Osteoblast (primary cell): ENCODE results near the gene REPS2. TPM values are rescaled to one million over a fixed set of nuclear protein-coding genes. Genes with fewer than 3 reads are reported as not detected.

Experiments used
- DNase-seq: peaks from one replicate; pipeline ENCODE4 v3.0.0; 2011; ENCODE audit warnings: low spot score, mixed read lengths; ENCODE audit not compliant: insufficient read length; ENCODE audit errors: missing footprints
- H2AFZ ChIP-seq: 2 replicates; pipeline ENCODE4 v1.6.0; 2011; ENCODE audit warnings: mild to moderate bottlenecking, low read length
- H3K27ac ChIP-seq: 2 replicates; pipeline ENCODE4 v1.5.1; 2011; ENCODE audit warnings: mild to moderate bottlenecking, low read depth, low read length, moderate library complexity
- H3K27me3 ChIP-seq: 2 replicates; pipeline ENCODE4 v1.6.0; 2012; ENCODE audit warnings: mild to moderate bottlenecking, control low read depth, inconsistent platforms, low read length, moderate library complexity; ENCODE audit not compliant: insufficient read depth
- H3K36me3 ChIP-seq: 2 replicates; pipeline ENCODE4 v1.5.1; 2011; ENCODE audit warnings: mild to moderate bottlenecking, low read length, control low read depth, moderate library complexity; ENCODE audit not compliant: insufficient read depth
- H3K4me1 ChIP-seq: 2 replicates; pipeline ENCODE4 v1.5.1; 2011; ENCODE audit warnings: mild to moderate bottlenecking, low read length, control low read depth, moderate library complexity; ENCODE audit not compliant: insufficient read depth
- H3K4me2 ChIP-seq: 2 replicates; pipeline ENCODE4 v1.6.0; 2011; ENCODE audit warnings: mild to moderate bottlenecking, low read length; ENCODE audit not compliant: insufficient read depth
- H3K4me3 ChIP-seq: fragments of 200-600 bp; sonication (generic); 3 replicates; pipeline ENCODE4 v1.5.1; 2012; ENCODE audit warnings: mild to moderate bottlenecking, low read length, inconsistent platforms; ENCODE audit not compliant: insufficient read depth
- H3K79me2 ChIP-seq: 2 replicates; pipeline ENCODE4 v1.6.0; 2012; ENCODE audit warnings: mild to moderate bottlenecking, low read length, control low read depth, inconsistent platforms; ENCODE audit not compliant: insufficient read depth
- H3K9me3 ChIP-seq: 2 replicates; pipeline ENCODE4 v1.5.1; 2011; ENCODE audit warnings: low read depth, low read length, control low read depth
- H4K20me1 ChIP-seq: 2 replicates; pipeline ENCODE4 v1.6.0; 2012; ENCODE audit warnings: mild to moderate bottlenecking, low read length, control low read depth; ENCODE audit not compliant: insufficient read depth
- CTCF ChIP-seq: IDR thresholded peaks from 2 replicates; pipeline ENCODE4 v1.5.1; 2011; ENCODE audit warnings: mild to moderate bottlenecking, low read depth, low read length, moderate library complexity; ENCODE audit errors: extremely low read depth
- total RNA-seq: library from RNA; depleted of rRNA; stranded (reverse); fragments of >200 nt; gene quantifications from 2 replicates; pipeline ENCODE4 v1.2.3, GENCODE V29; 2012

REPS2 gene
- total RNA-seq, 1 donor = 0.72 TPM

DNA sequence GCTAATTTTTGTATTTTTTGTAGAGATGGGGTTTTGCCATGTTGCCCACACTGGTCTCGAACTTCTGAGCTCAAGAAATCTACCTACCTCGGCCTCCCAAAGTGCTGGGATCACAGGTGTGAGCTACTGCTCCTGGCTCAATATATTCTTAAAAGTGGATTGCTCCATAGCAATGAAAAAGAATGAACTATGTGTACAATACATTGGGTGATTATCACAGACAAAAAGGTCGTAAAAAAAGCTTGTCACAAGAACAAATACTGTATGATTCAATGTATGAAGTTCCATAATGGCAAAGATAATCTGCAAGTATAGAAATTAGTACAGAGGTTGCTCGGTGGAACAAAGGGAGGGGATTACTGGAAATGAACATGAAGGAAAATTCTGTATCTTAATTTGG lies 70.7 kb downstream of the REPS2 start:
- Histone ChIP-seq H3K27me3 (peaks cover 6% of the 10 kb centered on the region), H3K27ac (no peak overlapping the region), H3K79me2 (no peaks in the 10 kb centered on the region), H3K4me1 (no peaks in the 10 kb centered on the region), H3K36me3 (no peaks in the 10 kb centered on the region), H2AFZ (no peak overlapping the region), H4K20me1 (no peaks in the 10 kb centered on the region), H3K9me3 (no peaks in the 10 kb centered on the region), H3K4me2 (no peak overlapping the region), H3K4me3 (no peak overlapping the region)
- no peak for TF ChIP-seq CTCF
- no peak for DNase-seq

GRCh38 chrX:17020356-17020755 lies 73.9 kb downstream of the REPS2 start:
- Histone ChIP-seq H3K36me3 (no peaks in the 10 kb centered on the region), H4K20me1 (no peaks in the 10 kb centered on the region), H3K79me2 (no peaks in the 10 kb centered on the region), H3K4me3 (no peak overlapping the region), H2AFZ (no peak overlapping the region), H3K4me1 (no peaks in the 10 kb centered on the region), H3K27me3 (peaks cover 3% of the 10 kb centered on the region), H3K27ac (no peak overlapping the region), H3K4me2 (no peak overlapping the region), H3K9me3 (no peaks in the 10 kb centered on the region)
- DNase-seq = no peak
- no peak for TF ChIP-seq CTCF

DNA sequence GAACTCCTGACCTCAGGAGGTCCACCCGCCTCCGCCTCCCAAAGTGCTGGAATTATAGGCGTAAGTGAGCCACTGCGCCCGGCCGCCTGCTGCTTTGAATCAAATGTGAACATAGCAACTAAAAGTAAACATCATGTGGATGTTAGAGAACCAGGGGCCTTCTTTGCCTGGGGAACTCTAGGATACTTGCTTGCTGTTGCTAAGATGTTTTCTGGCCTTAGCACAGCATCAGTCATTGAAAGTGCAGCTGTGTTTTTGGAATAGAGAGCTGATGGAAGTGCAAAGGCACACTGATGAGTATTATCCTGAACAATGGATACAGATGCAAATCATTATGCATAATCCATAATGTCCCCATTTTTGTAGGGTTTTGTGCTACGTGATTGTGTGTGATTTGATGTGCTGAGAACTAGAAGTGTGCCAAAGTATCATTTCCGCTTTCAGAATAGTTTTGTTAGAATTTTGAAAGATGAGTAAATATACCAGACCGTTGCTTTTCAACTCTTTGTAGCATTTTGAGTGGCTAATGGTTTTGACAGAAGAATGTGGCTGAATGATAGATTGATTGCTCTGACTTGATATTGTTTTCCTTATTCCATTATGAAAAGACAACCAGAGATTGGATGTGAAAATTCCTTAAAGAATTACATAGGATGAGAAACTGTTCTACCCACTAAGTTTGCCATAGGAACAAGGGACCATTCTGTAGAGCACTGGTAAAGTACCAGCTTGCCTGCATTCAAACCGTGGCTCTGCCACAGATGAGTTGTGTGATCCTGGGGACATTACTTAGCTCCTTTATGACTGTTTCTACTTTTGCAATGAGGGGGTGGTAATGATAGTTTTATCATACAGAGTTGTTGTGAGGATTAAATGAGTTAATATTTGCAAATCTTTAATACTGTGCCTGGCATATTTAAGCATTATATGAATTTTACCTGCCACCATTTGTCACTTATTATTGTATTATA lies 74.7 kb downstream of the REPS2 start:
- no peaks in the 10 kb centered on the region for H3K9me3 ChIP-seq
- no peaks in the 10 kb centered on the region for H3K36me3 ChIP-seq
- H3K79me2 ChIP-seq = no peaks in the 10 kb centered on the region
- no peaks in the 10 kb centered on the region for H3K4me1 ChIP-seq
- H4K20me1 ChIP-seq = no peaks in the 10 kb centered on the region
- no peak overlapping the region for H3K4me2 ChIP-seq
- no peak overlapping the region for H3K27ac ChIP-seq
- H3K4me3 ChIP-seq = no peak overlapping the region
- H3K27me3 ChIP-seq = peaks cover 3% of the 10 kb centered on the region
- TF ChIP-seq CTCF = no peak
- no peak for DNase-seq
- H2AFZ ChIP-seq = no peak overlapping the region

DNA sequence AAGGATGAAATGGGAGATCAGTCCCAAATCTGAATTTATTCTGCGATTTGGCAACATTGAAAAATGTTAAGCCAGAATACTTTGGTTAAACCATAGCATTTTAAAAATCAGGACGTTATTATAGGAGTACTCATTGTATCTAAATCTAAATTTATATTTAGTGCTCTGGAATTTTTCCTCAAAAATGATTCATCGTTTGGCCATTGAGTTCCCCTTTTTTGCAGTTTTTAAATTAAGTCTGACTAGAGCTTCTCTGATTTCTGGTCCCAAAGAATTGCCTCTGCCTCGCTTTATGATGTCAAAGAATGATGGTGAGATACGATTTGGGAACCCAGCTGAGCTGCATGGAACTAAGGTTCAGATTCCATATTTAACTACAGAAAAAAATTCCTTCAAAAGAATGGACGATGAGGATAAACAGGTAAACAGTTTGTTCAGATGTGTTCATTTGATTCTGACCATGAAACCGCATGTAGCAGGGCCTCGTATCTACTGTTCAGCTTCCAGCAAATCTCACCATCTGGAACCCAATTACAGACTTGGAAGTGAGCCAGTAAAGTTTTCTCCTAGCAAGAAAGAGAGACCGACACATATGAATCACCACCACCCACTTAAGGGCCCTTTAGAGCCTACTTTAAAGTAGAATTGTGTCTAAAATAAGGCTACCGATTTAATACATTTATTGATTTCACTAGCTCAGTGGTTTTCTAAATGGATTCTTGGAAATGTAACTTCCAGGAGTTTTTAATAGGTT lies 75.6 kb downstream of the REPS2 start:
- H3K4me1 ChIP-seq = no peaks in the 10 kb centered on the region
- peaks cover 3% of the 10 kb centered on the region for H3K27me3 ChIP-seq
- no peak overlapping the region for H3K27ac ChIP-seq
- H3K4me3 ChIP-seq = no peak overlapping the region
- no peak overlapping the region for H2AFZ ChIP-seq
- H3K9me3 ChIP-seq = no peaks in the 10 kb centered on the region
- H3K36me3 ChIP-seq = no peaks in the 10 kb centered on the region
- TF ChIP-seq CTCF = no peak
- no peaks in the 10 kb centered on the region for H4K20me1 ChIP-seq
- DNase-seq = no peak
- H3K4me2 ChIP-seq = no peak overlapping the region
- no peaks in the 10 kb centered on the region for H3K79me2 ChIP-seq
